Progenitor cell of endocrine pancreas (in vitro differentiated cells): ENCODE measurements around the gene FREM2. TPM values are rescaled to one million over a fixed set of nuclear protein-coding genes. Genes with fewer than 3 reads are reported as not detected.

ENCODE experiments used
- DNase-seq: peaks from one replicate; pipeline ENCODE4 v3.0.0; 2021; ENCODE audit warnings: low spot score; ENCODE audit not compliant: unreplicated experiment
- H3K27ac Mint-ChIP-seq: 2 replicates; pipeline ENCODE4 v1.8.0; 2021; ENCODE audit warnings: mild to moderate bottlenecking, moderate library complexity, mixed read lengths
- H3K27me3 Mint-ChIP-seq: 2 replicates; pipeline ENCODE4 v1.8.0; 2021; ENCODE audit warnings: mixed read lengths
- H3K36me3 Mint-ChIP-seq: 2 replicates; pipeline ENCODE4 v1.8.0; 2022; ENCODE audit warnings: mixed read lengths; ENCODE audit not compliant: insufficient read depth
- H3K4me1 Mint-ChIP-seq: 2 replicates; pipeline ENCODE4 v1.8.0; 2021; ENCODE audit warnings: low read depth, mixed read lengths
- H3K4me3 Mint-ChIP-seq: 2 replicates; pipeline ENCODE4 v1.8.0; 2021; ENCODE audit warnings: low read depth, mild to moderate bottlenecking, moderate library complexity, mixed read lengths
- H3K9me3 Mint-ChIP-seq: 2 replicates; pipeline ENCODE4 v1.8.0; 2021; ENCODE audit warnings: low read depth, mixed read lengths
- CTCF ChIP-seq: fragments of 200-600 bp; sonication (generic); IDR thresholded peaks from one replicate; pipeline ENCODE4 v1.5.0; 2021; ENCODE audit warnings: antibody characterized with exemption, mild to moderate bottlenecking; ENCODE audit not compliant: unreplicated experiment
- total RNA-seq: library from RNA; stranded (reverse); gene quantifications from 2 replicates; pipeline ENCODE4 v1.2.1, GENCODE V29; 2021

FREM2 gene
- total RNA-seq, 1 donor from 2014 or later, result 75.3 TPM

GRCh38 chr13:38685974-38686576, 802 bp upstream of the FREM2 start:
- peaks cover 23% of the 10 kb centered on the region for H3K36me3 Mint-ChIP-seq
- H3K4me3 Mint-ChIP-seq, result peak overlapping the region; percentile 89
- no peaks in the 10 kb centered on the region for H3K27me3 Mint-ChIP-seq
- peaks cover 6% of the 10 kb centered on the region for H3K9me3 Mint-ChIP-seq
- peaks cover 20% of the 10 kb centered on the region for H3K4me1 Mint-ChIP-seq
- DNase-seq, result peak; percentile 14
- H3K27ac Mint-ChIP-seq, result peak overlapping the region; percentile 94
- TF ChIP-seq CTCF, result peak; percentile 43

- Mint-ChIP-seq H3K4me3 (peak overlapping the region; percentile 89), H3K36me3 (peaks cover 37% of the 10 kb centered on the region), H3K4me1 (peaks cover 25% of the 10 kb centered on the region), H3K9me3 (peaks cover 9% of the 10 kb centered on the region), H3K27me3 (no peaks in the 10 kb centered on the region), H3K27ac (peak overlapping the region; percentile 92)
- TF ChIP-seq CTCF, result no peak
- DNase-seq, result peak; percentile 44
These were observed 661 bp downstream of the FREM2 start for GRCh38 chr13:38687246-38688229.

DNA sequence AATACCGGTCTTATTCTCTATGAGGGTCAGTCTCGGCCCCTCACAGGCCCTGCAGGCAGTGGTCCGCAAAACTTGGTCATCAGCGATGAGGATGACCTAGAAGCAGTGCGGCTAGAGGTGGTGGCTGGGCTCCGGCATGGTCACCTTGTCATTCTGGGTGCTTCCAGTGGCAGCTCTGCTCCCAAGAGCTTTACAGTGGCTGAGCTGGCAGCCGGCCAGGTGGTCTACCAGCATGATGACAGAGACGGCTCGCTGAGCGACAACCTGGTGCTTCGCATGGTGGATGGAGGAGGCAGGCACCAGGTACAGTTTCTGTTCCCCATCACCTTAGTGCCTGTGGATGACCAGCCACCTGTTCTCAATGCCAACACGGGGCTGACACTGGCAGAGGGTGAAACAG, 1.8 kb downstream of the FREM2 start:
- Mint-ChIP-seq H3K4me1 (peaks cover 32% of the 10 kb centered on the region), H3K36me3 (peaks cover 39% of the 10 kb centered on the region), H3K27ac (peak overlapping the region; percentile 24), H3K9me3 (peaks cover 9% of the 10 kb centered on the region), H3K4me3 (peak overlapping the region; percentile 89), H3K27me3 (no peaks in the 10 kb centered on the region)
- no peak for TF ChIP-seq CTCF
- DNase-seq, result no peak

- TF ChIP-seq CTCF, result no peak
- Mint-ChIP-seq H3K27ac (no peak overlapping the region), H3K27me3 (no peaks in the 10 kb centered on the region), H3K4me1 (peaks cover 31% of the 10 kb centered on the region), H3K9me3 (peaks cover 9% of the 10 kb centered on the region), H3K4me3 (no peak overlapping the region), H3K36me3 (peaks cover 39% of the 10 kb centered on the region)
- DNase-seq, result no peak
These were observed 3.4 kb downstream of the FREM2 start for GRCh38 chr13:38690231-38690630.

- no peak for TF ChIP-seq CTCF
- Mint-ChIP-seq H3K4me3 (peak overlapping the region; percentile 49), H3K27ac (no peak overlapping the region), H3K27me3 (no peaks in the 10 kb centered on the region), H3K9me3 (peaks cover 9% of the 10 kb centered on the region), H3K36me3 (peaks cover 48% of the 10 kb centered on the region), H3K4me1 (peaks cover 28% of the 10 kb centered on the region)
- no peak for DNase-seq
These were observed 6.3 kb downstream of the FREM2 start for GRCh38 chr13:38693168-38693567.
